Stimulated activated CD4-positive, alpha-beta T cell treated with anti-CD3 and anti-CD28 coated beads, Interleukin-4, amount 100 ng/mL, for 4 hours (primary cell): ENCODE data around the gene TRPM2.
A peak's percentile ranks its signal among the peaks of the same experiment; 100 is the strongest.

Experiments
- DNase-seq, 2 experiments: peaks; one replicate each; pipeline ENCODE4 v3.0.0-alpha.2; 2020

TRPM2 gene

GRCh38 chr21:44353191-44353970 is at the start of gene TRPM2:
TSS of gene TRPM2 (plus strand) at chr21:44353621. CDS start at chr21:44353701, 80 bp downstream.
- DNase-seq, result no peak

GRCh38 chr21:44304011-44304616 is 49.3 kb upstream of the TRPM2 start:
- no peak for DNase-seq

- peak; percentile 32 to 49 for DNase-seq
These were observed 48.5 kb upstream of the TRPM2 start for GRCh38 chr21:44304877-44305293.

GRCh38 chr21:44305691-44306090 is 47.7 kb upstream of the TRPM2 start:
- no peak for DNase-seq

- no peak for DNase-seq
These were observed 46.3 kb upstream of the TRPM2 start for GRCh38 chr21:44306936-44307704.

- no peak for DNase-seq
These were observed 42.6 kb upstream of the TRPM2 start for GRCh38 chr21:44310628-44311507.

GRCh38 chr21:44312089-44312488 is 41.3 kb upstream of the TRPM2 start:
- DNase-seq, result no peak

GRCh38 chr21:44312716-44313115 is 40.7 kb upstream of the TRPM2 start:
- DNase-seq, result no peak

- DNase-seq, result no peak
These were observed 40.0 kb upstream of the TRPM2 start for GRCh38 chr21:44313451-44313850.

- DNase-seq, result no peak
These were observed 39.3 kb upstream of the TRPM2 start for GRCh38 chr21:44314128-44314527.

- DNase-seq, result no peak
These were observed 38.9 kb upstream of the TRPM2 start for GRCh38 chr21:44314561-44314960.

GRCh38 chr21:44315691-44316203 is 37.7 kb upstream of the TRPM2 start:
- DNase-seq, result no peak

- DNase-seq, result no peak
These were observed 37.0 kb upstream of the TRPM2 start for GRCh38 chr21:44316277-44316900.

GRCh38 chr21:44317241-44317782 is 36.1 kb upstream of the TRPM2 start:
- no peak for DNase-seq

- DNase-seq, result no peak
These were observed 35.5 kb upstream of the TRPM2 start for GRCh38 chr21:44317871-44318270.

GRCh38 chr21:44318489-44319285 is 34.7 kb upstream of the TRPM2 start:
- no peak for DNase-seq

- DNase-seq, result no peak
These were observed 33.9 kb upstream of the TRPM2 start for GRCh38 chr21:44319407-44320065.

- no peak for DNase-seq
These were observed 32.6 kb upstream of the TRPM2 start for GRCh38 chr21:44320847-44321246.

- DNase-seq, result no peak
These were observed 31.5 kb upstream of the TRPM2 start for GRCh38 chr21:44321846-44322450.
